GM18870 (cell line): ENCODE data around the gene RPS21.
"Not testable (repeated sequence)": the region's sequence is repeated elsewhere in the genome, so short reads cannot be mapped to it uniquely, and the experiment has no call there.

Source experiments
- ATAC-seq: cut with Tn5 transposase; IDR thresholded peaks from one replicate; pipeline ENCODE4 v1.9.1; 2021; ENCODE audit warnings: moderate library complexity; ENCODE audit not compliant: unreplicated experiment

RPS21 gene

GRCh38 chr20:62363920-62364851, 22.7 kb upstream of the RPS21 start:
- ATAC-seq = no peak

- ATAC-seq = no peak
Observed at GRCh38 chr20:62364911-62365736, 21.8 kb upstream of the RPS21 start.

- no peak for ATAC-seq
Observed at GRCh38 chr20:62365814-62366369, 21.0 kb upstream of the RPS21 start.

GRCh38 chr20:62366370-62367135, 20.4 kb upstream of the RPS21 start:
- ATAC-seq = no peak

- no peak for ATAC-seq
Observed at GRCh38 chr20:62367136-62367632, 19.7 kb upstream of the RPS21 start, which contains the start of gene LAMA5. TSS of gene LAMA5 (minus strand) at chr20:62367312. CDS start at chr20:62367245, 67 bp downstream.

DNA sequence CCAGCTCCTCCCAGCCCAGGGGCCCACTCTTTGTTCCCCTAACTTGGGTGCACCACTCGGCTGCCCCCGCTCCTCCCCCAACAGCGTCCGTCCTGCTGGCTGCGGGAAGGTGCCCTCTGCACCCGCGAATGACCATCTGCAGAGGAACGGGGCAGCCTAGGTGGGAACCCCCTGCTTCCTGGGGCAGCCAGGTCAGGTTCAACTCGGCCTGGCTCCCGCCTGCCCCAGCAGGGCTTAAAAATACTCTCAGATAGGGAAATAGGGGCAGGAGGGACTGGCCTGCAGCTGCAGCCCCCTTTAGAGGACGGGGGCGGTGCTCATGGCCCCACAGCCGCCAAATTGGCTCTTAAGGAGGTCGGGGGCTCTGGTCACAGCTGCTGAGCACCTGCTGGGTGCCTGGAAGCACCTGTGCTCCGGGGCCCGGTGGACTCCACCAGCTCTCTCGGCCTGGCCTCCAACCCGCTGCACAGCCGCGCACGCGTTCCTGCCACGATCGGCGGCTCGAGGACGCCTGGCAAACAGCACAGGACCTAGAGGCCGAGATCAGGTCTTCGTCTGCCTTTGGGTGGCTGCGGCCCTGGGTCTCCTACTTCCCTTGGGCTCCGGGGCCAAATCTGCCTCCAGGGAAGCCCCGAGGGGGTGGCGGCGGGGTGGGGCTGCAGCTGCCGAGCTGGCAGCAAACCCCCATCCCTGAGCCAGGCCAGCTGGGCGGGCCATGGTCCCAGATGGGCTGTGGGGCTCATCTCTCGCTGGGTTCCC, 19.1 kb upstream of the RPS21 start:
- ATAC-seq = no peak

DNA sequence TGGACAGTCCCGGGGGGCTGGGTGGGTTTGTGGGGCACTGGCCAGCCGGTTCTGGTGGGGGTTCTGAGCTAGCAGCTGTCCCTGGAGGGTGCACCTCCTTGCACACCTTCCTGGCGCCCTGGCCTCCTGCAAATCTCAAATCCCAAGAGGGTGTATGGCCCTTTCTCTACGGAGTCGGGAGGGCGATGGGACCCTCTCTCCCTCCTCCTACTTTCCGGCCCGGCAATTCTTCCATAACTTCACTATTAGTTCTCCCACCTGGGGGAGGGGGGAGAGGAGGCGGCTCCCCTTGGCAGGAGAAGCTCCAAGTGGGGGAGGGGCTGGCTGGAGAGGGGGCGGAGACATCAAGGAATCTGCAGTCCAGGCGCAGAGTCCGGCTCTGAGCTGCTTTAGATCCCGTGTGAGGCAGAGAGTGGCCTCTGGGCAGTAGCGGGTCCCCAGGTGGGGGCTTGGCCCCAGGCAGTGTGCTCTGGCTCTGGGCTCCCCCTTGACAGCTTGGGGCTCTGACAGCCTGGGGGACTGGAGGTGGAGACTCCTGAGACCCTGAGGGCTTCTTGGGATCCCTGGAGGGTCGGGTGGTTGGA, 18.4 kb upstream of the RPS21 start:
- no peak for ATAC-seq

DNA sequence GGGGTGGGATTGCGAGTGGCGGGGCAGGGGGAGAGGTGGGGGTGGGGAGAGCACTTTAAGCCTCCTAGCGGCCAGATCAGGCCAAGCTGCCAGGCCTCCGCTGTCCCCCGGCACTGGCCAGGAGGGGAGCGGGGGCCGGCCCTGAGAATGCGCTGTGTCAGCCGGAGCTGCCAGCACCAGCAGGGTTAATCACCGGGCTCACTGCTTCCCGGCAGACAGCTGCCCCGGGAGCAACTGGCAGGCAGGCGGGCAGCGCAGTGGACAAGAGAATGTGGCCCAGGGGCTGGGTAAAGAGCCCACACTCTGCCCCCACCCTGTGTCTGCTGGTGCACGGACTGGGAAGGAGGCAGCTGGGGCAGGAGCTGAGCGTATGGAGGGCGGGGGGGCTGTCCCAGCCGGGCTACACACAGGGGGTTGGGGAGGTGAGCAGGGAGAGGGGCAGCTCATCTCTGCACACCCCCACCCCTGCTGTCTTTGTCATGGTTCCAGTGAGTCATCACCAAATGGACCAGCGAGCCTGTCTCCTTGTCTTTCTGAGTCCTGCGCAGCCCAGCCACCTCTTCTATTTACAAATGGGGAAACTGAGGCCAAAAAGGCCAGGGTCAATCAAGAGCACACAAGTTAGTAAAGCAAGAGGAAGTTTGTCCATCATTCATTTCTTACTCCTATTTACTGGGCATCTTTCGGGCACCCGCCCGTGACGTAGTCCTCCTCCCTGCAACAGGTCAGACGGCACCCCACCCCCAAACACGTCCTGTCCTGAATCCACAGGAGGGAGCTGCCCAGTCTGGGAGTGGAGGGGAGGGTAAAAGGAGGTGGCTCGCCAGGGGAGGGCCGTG, 17.7 kb upstream of the RPS21 start:
- no peak for ATAC-seq

DNA sequence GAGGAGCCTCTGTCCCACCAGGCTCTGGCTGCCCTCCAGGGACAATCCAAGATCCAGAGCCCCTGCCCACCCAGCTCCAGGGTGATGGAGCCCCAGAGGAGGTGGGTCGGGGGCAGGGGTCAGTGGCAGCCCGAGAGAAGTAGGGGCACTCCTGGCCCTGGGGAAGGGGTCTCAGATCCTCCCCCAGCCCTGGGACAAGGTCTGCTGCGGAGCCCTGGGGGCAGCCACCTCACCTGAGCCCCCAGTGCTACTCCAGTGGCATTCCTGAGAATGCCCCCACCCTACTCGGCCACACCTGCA, 17.1 kb upstream of the RPS21 start:
- ATAC-seq = no peak

- no peak for ATAC-seq
Observed at GRCh38 chr20:62370115-62370806, 16.6 kb upstream of the RPS21 start.

GRCh38 chr20:62370807-62371587, 15.9 kb upstream of the RPS21 start:
- no peak for ATAC-seq

DNA sequence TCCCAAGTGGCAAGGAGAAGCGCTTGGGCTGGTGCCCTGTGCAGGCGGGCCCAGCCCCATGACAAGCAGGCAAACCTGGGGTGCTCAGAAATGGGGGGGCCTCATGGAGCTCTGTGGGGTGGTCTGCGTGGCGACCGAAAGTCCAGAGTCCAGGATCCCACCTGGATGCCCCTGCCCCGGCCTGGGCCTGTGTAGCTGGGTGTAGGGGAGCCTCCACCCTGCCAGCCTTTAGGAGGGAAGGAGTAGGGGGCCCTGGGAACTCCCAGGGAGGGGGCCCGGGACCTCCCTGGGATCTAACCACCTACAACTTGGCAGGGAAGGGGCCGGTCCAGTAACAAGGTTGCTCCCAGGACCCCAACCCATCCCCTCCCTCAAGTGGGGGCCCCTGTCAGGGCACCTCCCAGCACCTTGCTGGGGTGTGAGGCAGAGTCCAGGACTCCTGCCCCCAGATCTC, 15.3 kb upstream of the RPS21 start:
- no peak for ATAC-seq

DNA sequence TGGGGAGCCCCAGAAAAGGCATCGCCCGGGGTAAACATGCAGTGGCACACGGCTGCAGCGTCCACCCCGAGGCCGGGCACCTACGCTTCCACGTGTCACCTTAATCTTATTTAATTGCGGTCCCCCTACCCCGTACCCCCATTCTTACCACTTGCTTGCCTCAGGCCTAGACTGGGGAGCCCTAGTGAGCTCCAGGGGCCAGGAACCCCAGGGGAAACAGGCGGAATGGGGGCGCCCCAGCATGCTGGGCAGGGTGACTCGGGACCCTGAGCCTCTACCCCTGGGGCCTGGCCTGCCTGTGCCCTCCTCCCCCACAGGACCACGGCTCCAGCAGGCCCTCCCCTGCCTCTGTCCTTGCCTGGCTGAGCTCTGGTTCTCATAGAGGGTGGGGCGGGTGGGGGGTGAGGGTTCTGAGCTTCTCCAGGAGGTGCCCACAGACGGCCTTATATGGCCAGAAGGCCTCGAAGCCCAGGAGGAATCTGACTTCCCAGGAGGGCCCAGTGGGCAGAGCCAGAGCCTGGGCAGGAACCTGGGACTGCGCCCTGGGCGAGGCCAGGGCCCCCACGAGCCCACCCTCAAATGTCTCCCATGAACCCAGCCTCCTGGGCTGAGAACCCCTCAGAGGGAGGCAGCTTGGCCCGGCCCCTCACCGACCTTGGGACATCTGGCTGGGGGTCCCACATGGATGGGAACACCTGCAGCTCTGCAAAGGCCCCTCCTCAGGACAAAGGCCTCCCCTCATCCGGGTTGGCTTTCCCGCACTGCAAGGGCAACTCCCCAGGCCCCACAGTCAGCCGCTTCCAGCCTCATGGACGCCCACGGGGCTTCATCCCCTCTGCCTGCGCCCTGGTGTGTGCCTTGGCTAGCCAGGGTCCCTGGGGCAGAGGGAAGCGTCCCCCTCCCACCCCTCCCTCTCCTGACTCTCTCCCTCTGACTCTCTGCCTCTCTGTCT, 14.6 kb upstream of the RPS21 start:
- no peak for ATAC-seq

DNA sequence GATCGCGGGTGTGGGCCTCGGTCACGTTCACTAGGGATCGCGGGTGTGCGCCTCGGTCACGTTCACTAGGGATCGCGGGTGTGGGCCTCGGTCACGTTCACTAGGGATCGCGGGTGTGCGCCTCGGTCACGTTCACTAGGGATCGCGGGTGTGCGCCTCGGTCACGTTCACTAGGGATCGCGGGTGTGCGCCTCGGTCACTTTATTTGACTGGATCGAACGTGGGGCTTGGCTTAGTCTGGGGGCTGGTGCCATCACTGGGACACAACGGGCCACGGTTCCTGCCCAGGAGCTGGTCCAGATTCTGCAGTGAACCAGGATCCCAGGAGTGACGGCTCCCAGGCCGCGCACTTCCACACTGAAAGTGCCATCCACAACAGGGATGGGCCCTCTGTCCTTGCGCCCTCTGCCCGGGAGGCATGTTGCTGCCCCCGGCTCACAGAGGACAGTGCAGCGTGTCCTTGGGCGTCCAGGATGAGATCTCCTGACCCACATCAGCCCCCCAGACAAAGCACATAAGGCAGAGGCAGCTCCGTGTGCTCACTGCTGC, 13.2 kb upstream of the RPS21 start:
- ATAC-seq = not testable (repeated sequence)

- ATAC-seq = no peak
Observed at GRCh38 chr20:62374331-62375152, 12.4 kb upstream of the RPS21 start.
